T-helper 2 cell treated with Interferon-gamma antibody and Interleukin-4, amounts not matched to agents 100 ng/mL and 5 ng/mL, for 36 hours (primary cell): Measurements from ENCODE around the gene LILRB2. TPM values are rescaled to one million over a fixed set of nuclear protein-coding genes. Genes with fewer than 3 reads are reported as not detected.
"Not testable (repeated sequence)": the region's sequence is repeated elsewhere in the genome, so short reads cannot be mapped to it uniquely, and the experiment has no call there.

ENCODE experiments used
- intact Hi-C: fragments of 100-400 bp; cut with micrococcal nuclease; formaldehyde crosslinking; loops from one replicate; pipeline ENCODE4 v1.15.1; 2023
- total RNA-seq: library from RNA; stranded (reverse); gene quantifications from 2 replicates; pipeline ENCODE4 v1.2.3, GENCODE V29; 2022

Gene LILRB2
- total RNA-seq, 1 donor from 2014 or later: not detected

DNA sequence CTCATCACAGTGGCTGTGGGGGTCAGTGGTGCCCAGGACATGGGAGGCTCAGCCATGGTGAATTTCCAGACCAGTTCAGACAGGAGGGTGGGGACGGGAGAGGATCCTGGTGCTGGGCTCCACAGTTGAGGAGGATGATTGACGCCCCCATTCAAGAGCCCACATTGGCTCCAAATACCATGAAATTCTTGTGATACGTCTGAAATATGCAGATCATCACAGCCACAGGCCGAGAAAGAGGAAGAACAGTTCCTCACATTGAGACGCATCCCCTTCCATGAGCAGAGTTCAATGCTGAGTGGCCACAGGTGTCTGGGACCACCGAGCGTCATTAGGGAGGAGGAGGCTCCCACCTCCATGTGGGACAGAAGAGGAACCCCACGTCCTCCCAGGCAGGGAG lies 37.1 kb downstream of the LILRB2 start:
- intact Hi-C loops: not testable (repeated sequence)

GRCh38 chr19:54242646-54243045 lies 38.3 kb downstream of the LILRB2 start, which contains the start of gene LILRA6:
Gene LILRA6 (minus strand): TSS chr19:54242790.
- intact Hi-C loops: not testable (repeated sequence)

GRCh38 chr19:54242234-54242633 lies 38.7 kb downstream of the LILRB2 start:
- intact Hi-C loops: not testable (repeated sequence)

DNA sequence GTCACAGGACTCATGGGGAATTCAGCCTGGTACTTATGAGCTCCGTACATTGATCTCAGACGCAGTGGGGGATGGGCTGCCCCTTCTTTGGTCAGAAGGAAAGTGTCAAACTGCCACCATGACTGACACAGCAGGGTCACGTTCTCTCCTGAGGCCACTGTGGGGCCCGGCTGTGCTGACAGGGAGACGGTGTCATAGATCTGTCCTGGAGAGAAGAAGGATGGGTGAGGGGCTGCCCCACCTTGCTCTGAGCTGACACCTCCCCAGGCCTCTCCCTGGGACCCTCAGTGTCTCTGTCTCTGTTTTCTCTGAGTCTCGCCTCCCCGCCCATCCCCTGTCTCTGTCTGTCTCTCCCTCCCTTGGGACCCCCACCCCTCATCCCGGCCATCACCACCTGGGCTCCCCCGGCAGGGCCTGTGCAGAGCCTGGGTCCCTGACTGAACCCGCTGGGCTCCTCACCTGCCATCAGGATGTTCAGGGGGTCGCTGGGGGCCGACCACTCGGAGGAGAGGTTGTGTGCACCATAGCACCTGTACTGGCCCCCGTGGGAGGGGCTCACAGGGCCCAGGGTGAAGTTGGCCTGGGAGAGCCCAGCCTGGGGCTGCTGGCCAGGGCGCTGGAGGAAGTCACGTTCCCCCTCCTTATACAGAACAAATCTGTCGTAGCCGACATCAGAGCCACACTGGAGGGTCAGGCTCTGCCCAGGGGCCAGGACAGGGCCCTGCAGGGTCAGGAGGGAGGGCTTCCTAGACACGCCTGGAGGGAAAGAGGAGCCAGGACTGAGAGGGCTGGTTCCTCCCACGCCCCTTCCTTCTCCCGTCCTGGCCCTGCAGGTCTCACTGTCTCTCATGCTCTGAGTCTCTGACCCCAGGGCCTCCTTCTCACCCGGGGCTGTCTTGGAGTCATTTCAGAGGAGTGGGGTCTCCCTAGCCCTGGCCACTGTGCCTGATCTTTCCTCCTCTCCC lies 40.3 kb downstream of the LILRB2 start:
- intact Hi-C loops: not testable (repeated sequence)

DNA sequence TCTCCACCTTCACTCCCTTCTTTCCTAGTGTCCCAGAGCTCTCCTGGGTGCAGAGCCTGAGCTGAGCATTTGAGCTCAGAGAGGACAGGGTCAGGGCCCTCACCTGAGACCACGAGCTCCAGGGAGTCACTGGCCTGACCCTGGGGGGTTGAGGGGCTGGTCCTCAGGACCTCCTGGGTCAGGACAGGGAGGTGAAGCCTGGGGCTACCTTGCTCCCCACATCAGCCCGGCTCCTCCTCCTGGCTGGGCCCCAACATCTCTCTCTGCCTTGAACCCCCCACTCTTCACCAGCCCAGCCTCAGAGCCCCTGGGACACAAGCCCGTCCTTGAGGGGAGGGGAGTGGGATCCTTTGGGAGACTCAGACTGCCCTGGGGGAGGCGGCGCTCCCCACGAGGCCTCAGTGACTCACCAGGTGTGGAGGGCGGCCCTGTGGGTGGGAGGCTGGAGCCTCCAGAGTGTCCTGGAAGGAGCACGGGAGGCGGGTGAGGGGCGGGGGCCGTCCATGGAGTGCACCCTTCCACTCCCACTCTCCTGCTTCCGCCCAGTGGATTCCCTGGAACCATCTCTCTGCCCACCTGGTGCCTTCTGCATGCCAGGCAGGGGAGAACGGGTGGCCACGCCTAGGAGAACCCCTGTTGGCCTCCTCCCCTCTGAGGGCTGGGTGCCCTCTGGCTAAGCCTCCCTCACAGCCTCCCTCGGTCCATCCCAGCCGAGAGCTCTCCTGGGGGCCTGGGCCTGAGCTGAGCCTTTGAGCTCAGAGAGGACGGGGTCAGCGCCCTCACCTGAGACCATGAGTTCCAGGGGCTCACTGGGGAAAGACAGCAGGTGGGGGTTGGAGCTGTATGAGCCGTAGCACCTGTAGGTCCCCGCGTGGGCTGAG lies 41.2 kb downstream of the LILRB2 start:
- intact Hi-C loops: not testable (repeated sequence)

DNA sequence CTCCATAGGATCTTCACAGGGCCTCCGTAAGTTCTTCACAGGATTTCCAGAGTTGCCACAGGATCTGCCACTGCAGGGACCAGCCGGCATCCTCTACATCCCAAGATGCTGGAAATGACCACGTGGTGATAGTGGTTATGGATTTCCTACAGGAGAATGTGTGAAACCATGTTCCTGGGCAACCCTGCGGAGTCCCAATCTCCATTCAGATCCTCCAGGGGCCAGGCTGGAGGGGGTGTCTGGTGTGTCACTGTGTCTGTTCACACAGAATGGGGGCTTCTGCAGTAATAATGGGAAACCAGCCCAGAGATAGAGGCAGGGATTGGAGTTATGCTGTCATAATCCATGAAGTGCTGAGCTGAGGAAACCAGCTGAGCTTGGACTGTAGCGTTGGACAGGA lies 47.0 kb downstream of the LILRB2 start:
- intact Hi-C loops: no loop called here

GRCh38 chr19:54231077-54231931 lies 49.6 kb downstream of the LILRB2 start:
- intact Hi-C loops: loop anchor here (1.0 kb wide), 1 partner anchor 63 kb away; no protein-coding TSS in a partner anchor

- intact Hi-C loops: no loop called here
Observed at GRCh38 chr19:54230031-54230430, 50.9 kb downstream of the LILRB2 start.

DNA sequence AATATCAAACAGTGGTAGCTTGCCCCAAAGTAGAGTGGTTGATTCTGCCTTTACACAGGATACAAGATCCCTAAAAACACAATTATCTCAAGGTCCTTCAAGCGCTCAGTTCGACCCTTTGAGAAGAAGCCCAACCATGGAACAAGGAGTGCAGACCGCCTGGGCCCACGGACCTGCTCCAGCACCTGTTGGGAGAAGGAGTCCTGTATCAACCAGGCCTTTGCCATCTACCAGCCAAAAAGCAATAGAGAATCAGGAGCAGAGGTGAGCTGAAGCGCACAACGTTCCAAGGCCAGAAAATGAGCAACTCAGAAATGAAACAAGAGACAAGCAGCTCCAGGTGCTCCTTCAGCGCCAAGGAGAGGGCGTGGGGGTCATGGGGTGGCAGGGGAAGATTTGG lies 51.8 kb downstream of the LILRB2 start:
- intact Hi-C loops: no loop called here

- intact Hi-C loops: not testable (repeated sequence)
Observed at GRCh38 chr19:54224619-54225018, 56.3 kb downstream of the LILRB2 start.

DNA sequence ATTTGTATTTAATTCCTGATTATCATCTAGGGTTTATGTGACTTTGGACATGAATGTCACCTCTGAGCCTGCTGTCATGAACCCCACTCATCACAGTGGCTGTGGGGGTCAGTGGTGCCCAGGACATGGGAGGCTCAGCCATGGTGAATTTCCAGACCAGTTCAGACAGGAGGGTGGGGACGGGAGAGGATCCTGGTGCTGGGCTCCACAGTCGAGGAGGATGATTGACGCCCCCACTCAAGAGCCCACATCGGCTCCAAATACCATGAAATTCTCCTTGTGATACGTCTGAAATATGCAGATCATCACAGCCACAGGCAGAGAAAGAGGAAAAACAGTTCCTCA lies 57.0 kb downstream of the LILRB2 start:
- intact Hi-C loops: not testable (repeated sequence)

Other genes starting within 250 kb of the LILRB2 start
- gene VSTM1, start 217.2 kb downstream of the LILRB2 start, total RNA-seq: not detected in 2 replicates
- not detected in 2 replicates for gene TARM1, start 199.7 kb downstream of the LILRB2 start, total RNA-seq
- gene OSCAR, start 180.3 kb downstream of the LILRB2 start, total RNA-seq: 0.14 TPM in 1 of 2 replicates, not detected in the other
- gene NDUFA3, start 178.3 kb downstream of the LILRB2 start, total RNA-seq: 109 and 114 TPM in 2 replicates
- 32.0 and 38.2 TPM in 2 replicates for gene TFPT, start 165.5 kb downstream of the LILRB2 start, total RNA-seq
- 71.3 and 75.9 TPM in 2 replicates for gene PRPF31, start 165.4 kb downstream of the LILRB2 start, total RNA-seq
- gene CNOT3, start 143.3 kb downstream of the LILRB2 start, total RNA-seq: 61.0 and 61.1 TPM in 2 replicates
- 6.4 and 7.0 TPM in 2 replicates for gene LENG1, start 121.4 kb downstream of the LILRB2 start, total RNA-seq
- gene TMC4, start 108.0 kb downstream of the LILRB2 start, total RNA-seq: 3.5 and 3.9 TPM in 2 replicates
- gene MBOAT7, start 91.5 kb downstream of the LILRB2 start, total RNA-seq: 107 and 115 TPM in 2 replicates
- gene TSEN34, start 89.8 kb downstream of the LILRB2 start, total RNA-seq: 7.3 and 8.9 TPM in 2 replicates
- 1,209 and 1,241 TPM in 2 replicates for gene RPS9, start 80.3 kb downstream of the LILRB2 start, total RNA-seq
- 0.14 and 0.61 TPM in 2 replicates for gene LILRB3, start 58.1 kb downstream of the LILRB2 start, total RNA-seq
- gene LILRA6, start 38.3 kb downstream of the LILRB2 start, total RNA-seq: 0.20 TPM in 1 of 2 replicates, not detected in the other
- not detected in 2 replicates for gene LILRB5, start 23.8 kb downstream of the LILRB2 start, total RNA-seq
- gene LILRA5, start 32.1 kb upstream of the LILRB2 start, total RNA-seq: not detected in 2 replicates
- not detected in 2 replicates for gene LILRA4, start 58.1 kb upstream of the LILRB2 start, total RNA-seq
- 81.2 and 82.9 TPM in 2 replicates for gene LAIR1, start 83.8 kb upstream of the LILRB2 start, total RNA-seq
- 0.80 and 1.1 TPM in 2 replicates for gene TTYH1, start 134.4 kb upstream of the LILRB2 start, total RNA-seq
- 201 and 215 TPM in 2 replicates for gene LENG8, start 168.1 kb upstream of the LILRB2 start, total RNA-seq
- gene LENG9, start 182.7 kb upstream of the LILRB2 start, total RNA-seq: 4.9 and 5.0 TPM in 2 replicates
- gene CDC42EP5, start 192.2 kb upstream of the LILRB2 start, total RNA-seq: not detected in 2 replicates
- gene LAIR2, start 221.7 kb upstream of the LILRB2 start, total RNA-seq: 10.4 and 13.7 TPM in 2 replicates